SU-DHL-6 (cell line): ENCODE measurements around the gene DDN.

Source experiments
- H2AFZ ChIP-seq: fragments of 200-600 bp; sonication (generic); 2 replicates; pipeline ENCODE4 v1.6.1; 2014; ENCODE audit warnings: low read depth, mild to moderate bottlenecking, moderate library complexity, mixed read lengths, antibody characterized with exemption, low read length; ENCODE audit not compliant: severe bottlenecking
- H3F3A ChIP-seq: fragments of 200-600 bp; shearing (Covaris generic); 2 replicates; pipeline ENCODE4 v1.6.0; 2016; ENCODE audit warnings: antibody characterized with exemption, mild to moderate bottlenecking; ENCODE audit not compliant: insufficient read depth
- H3K27ac ChIP-seq: fragments of 200-600 bp; sonication (generic); 2 replicates; pipeline ENCODE4 v1.5.1; 2016; ENCODE audit warnings: low read depth, mild to moderate bottlenecking, low read length, moderate library complexity, mixed read lengths
- H3K27me3 ChIP-seq: fragments of 200-600 bp; sonication (generic), shearing (Covaris generic); 2 replicates; pipeline ENCODE4 v1.6.0; 2014; ENCODE audit warnings: mild to moderate bottlenecking, low read length
- H3K36me3 ChIP-seq: fragments of 200-600 bp; sonication (generic); 2 replicates; pipeline ENCODE4 v1.6.1; 2014; ENCODE audit warnings: mild to moderate bottlenecking, low read length, mixed read lengths
- H3K4me2 ChIP-seq: fragments of 300-600, 200-600 bp; shearing (Covaris generic), sonication (generic); 2 replicates; pipeline ENCODE4 v1.6.0; 2014; ENCODE audit warnings: low read length, low read depth, mild to moderate bottlenecking; ENCODE audit not compliant: poor library complexity, severe bottlenecking
- H3K4me3 ChIP-seq: fragments of 200-600 bp; sonication (generic); 2 replicates; pipeline ENCODE4 v1.5.1; 2014; ENCODE audit warnings: antibody characterized with exemption, low read length, mild to moderate bottlenecking, mixed read lengths; ENCODE audit not compliant: insufficient read depth, poor library complexity, severe bottlenecking
- H3K79me2 ChIP-seq: fragments of 200-600 bp; sonication (generic); 2 replicates; pipeline ENCODE4 v1.6.1; 2014; ENCODE audit warnings: mild to moderate bottlenecking, low read length, moderate library complexity; ENCODE audit not compliant: insufficient read depth
- H3K9ac ChIP-seq: fragments of 200-600 bp; sonication (generic); 2 replicates; pipeline ENCODE4 v1.7.0; 2014; ENCODE audit warnings: mild to moderate bottlenecking, low read length
- H3K9me2 ChIP-seq: fragments of 200-600 bp; sonication (generic); replicated peaks from 2 replicates; pipeline ENCODE4 v1.6.1; 2014; ENCODE audit warnings: low read length; ENCODE audit not compliant: insufficient read depth
- H3K9me3 ChIP-seq: fragments of 200-600 bp; sonication (generic); 2 replicates; pipeline ENCODE4 v1.6.1; 2014; ENCODE audit warnings: low read length, mixed read lengths; ENCODE audit not compliant: insufficient read depth
- H4K20me1 ChIP-seq: fragments of 200-600 bp; sonication (generic); 2 replicates; pipeline ENCODE4 v1.6.1; 2014; ENCODE audit warnings: low read depth, mild to moderate bottlenecking, antibody characterized with exemption, low read length, moderate library complexity, mixed read lengths
- EZH2phosphoT487 ChIP-seq: fragments of 200-600 bp; sonication (generic), shearing (Covaris generic); conservative IDR thresholded peaks from 2 replicates; pipeline ENCODE4 v1.6.1; 2018; ENCODE audit warnings: mild to moderate bottlenecking, antibody characterized with exemption, low read length, moderate library complexity, mixed read lengths
- TF ChIP-seq, protein P1 (sequence below): fragments of 200-600 bp; sonication (generic); IDR thresholded peaks from one replicate; pipeline ENCODE4 v1.5.1; 2017; ENCODE audit warnings: antibody characterized with exemption, mild to moderate bottlenecking, low read length, moderate library complexity; ENCODE audit not compliant: insufficient read depth, poor library complexity, severe bottlenecking

The DDN gene

DNA sequence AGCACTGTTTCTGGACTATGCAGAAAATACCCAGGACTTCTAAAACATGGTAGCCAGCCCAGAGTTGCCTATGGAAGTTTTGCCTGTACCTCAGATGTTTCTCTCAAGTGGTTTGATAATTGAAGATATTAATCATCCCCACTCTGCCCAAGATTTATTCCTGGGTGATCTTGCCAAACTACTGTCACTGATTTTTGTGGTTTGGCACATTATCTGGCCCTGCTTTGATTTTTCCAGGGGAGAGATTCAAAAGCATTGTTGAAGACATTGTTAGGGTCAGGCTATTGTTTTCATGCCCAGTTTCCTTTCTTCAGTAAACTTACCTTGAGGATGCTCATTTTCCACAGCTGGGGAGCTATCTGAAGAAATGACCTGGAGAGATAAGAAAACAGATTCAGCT lies 13.6 kb upstream of the DDN start:
- H2AFZ ChIP-seq: no peak overlapping the region
- peaks cover 2% of the 10 kb centered on the region; the same call in 1 of the 2 replicates for H3K79me2 ChIP-seq
- no peaks in the 10 kb centered on the region for H4K20me1 ChIP-seq
- H3K27me3 ChIP-seq: no peaks in the 10 kb centered on the region
- no peak overlapping the region for H3K9ac ChIP-seq
- no peaks in the 10 kb centered on the region for H3K9me2 ChIP-seq
- TF ChIP-seq EZH2phosphoT487: no peak
- TF ChIP-seq, protein P1, sequence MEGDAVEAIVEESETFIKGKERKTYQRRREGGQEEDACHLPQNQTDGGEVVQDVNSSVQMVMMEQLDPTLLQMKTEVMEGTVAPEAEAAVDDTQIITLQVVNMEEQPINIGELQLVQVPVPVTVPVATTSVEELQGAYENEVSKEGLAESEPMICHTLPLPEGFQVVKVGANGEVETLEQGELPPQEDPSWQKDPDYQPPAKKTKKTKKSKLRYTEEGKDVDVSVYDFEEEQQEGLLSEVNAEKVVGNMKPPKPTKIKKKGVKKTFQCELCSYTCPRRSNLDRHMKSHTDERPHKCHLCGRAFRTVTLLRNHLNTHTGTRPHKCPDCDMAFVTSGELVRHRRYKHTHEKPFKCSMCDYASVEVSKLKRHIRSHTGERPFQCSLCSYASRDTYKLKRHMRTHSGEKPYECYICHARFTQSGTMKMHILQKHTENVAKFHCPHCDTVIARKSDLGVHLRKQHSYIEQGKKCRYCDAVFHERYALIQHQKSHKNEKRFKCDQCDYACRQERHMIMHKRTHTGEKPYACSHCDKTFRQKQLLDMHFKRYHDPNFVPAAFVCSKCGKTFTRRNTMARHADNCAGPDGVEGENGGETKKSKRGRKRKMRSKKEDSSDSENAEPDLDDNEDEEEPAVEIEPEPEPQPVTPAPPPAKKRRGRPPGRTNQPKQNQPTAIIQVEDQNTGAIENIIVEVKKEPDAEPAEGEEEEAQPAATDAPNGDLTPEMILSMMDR: no peak
- H3K4me2 ChIP-seq: no peak overlapping the region
- H3F3A ChIP-seq: no peaks in the 10 kb centered on the region; the same call in none of the 2 replicates
- no peaks in the 10 kb centered on the region for H3K9me3 ChIP-seq
- no peak overlapping the region for H3K27ac ChIP-seq
- no peaks in the 10 kb centered on the region for H3K36me3 ChIP-seq
- no peak overlapping the region for H3K4me3 ChIP-seq

DNA sequence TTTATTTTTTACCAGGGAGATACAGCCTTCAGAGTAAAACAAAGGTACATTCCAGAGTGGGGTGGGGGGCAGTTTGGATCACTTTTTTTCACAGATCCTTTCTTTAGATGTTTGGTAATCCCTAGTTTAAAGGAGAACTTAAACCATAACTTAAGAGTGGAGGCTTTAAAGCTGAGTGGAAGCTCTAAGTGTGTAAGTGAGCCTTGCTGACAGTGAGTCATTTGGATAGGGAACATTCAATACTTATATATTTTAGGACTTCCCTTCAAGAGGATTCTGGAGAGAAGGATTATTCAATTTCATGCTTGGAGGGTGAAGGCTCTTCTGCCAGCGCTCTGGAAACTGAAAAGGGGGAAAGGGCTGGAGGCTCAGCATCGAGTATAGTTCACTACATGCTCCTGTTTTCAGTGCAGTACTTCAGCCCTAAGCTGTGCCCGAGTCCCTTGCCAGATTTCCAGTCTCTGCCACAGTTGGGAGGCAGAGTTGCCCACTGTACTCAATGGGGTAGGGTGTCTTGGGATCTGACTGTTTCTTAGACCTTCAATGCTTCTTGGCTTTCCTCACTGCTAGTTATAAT lies 11.0 kb upstream of the DDN start:
- Histone ChIP-seq H2AFZ (no peak overlapping the region), H3K79me2 (no peaks in the 10 kb centered on the region), H3K4me3 (no peak overlapping the region), H3K27me3 (no peaks in the 10 kb centered on the region), H3F3A (peaks cover 5% of the 10 kb centered on the region; the same call in 1 of the 2 replicates), H3K27ac (no peak overlapping the region), H3K4me2 (no peak overlapping the region), H3K9ac (no peak overlapping the region), H3K9me2 (no peaks in the 10 kb centered on the region), H4K20me1 (no peaks in the 10 kb centered on the region), H3K36me3 (no peaks in the 10 kb centered on the region), H3K9me3 (no peaks in the 10 kb centered on the region)
- no peak for TF ChIP-seq EZH2phosphoT487
- TF ChIP-seq, protein P1: no peak

DNA sequence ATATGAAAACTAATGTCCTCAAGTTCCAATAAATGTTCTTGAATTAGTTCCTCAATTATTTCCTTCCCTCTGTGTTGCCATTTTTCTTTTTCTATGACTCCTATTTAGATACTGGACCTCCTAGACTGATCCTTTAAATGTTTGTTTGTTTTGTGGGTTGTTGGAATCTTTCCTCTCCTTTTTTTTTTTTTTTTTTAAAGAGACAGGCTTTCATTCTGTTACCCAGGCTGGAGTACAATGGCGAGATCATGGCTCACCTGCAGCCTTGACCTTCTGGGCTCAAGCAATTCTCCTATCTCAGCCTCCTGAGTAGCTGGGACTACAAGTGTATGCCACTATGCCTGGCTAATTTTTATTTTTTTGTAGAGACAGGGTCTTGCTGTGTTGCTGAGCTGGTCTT lies 9.8 kb upstream of the DDN start:
- no peaks in the 10 kb centered on the region for H3K36me3 ChIP-seq
- no peak overlapping the region for H3K9ac ChIP-seq
- H2AFZ ChIP-seq: no peak overlapping the region
- no peaks in the 10 kb centered on the region for H4K20me1 ChIP-seq
- no peak for TF ChIP-seq EZH2phosphoT487
- TF ChIP-seq, protein P1: no peak
- no peaks in the 10 kb centered on the region for H3K9me3 ChIP-seq
- H3K27ac ChIP-seq: no peak overlapping the region
- no peak overlapping the region for H3K4me3 ChIP-seq
- no peaks in the 10 kb centered on the region for H3K27me3 ChIP-seq
- H3F3A ChIP-seq: peaks cover 5% of the 10 kb centered on the region; the same call in 1 of the 2 replicates
- H3K79me2 ChIP-seq: no peaks in the 10 kb centered on the region
- H3K9me2 ChIP-seq: no peaks in the 10 kb centered on the region
- no peak overlapping the region for H3K4me2 ChIP-seq
